ENCODE data around the gene KDSR.

KDSR gene

GRCh38 chr18:63399300-63399699, 32.3 kb upstream of the KDSR start:
- TF ChIP-seq CTCF (IDR thresholded peaks at IDR 0.05), result no peak

- TF ChIP-seq CTCF (IDR thresholded peaks at IDR 0.05), result no peak
Observed at GRCh38 chr18:63397349-63397748, 30.3 kb upstream of the KDSR start.

GRCh38 chr18:63395503-63395902, 28.5 kb upstream of the KDSR start:
- no peak for TF ChIP-seq CTCF (IDR thresholded peaks at IDR 0.05)

GRCh38 chr18:63394954-63395353, 27.9 kb upstream of the KDSR start:
- no peak for TF ChIP-seq CTCF (IDR thresholded peaks at IDR 0.05)

GRCh38 chr18:63387861-63388260, 20.9 kb upstream of the KDSR start:
- no peak for TF ChIP-seq CTCF (IDR thresholded peaks at IDR 0.05)

- TF ChIP-seq CTCF (IDR thresholded peaks at IDR 0.05), result no peak
Observed at GRCh38 chr18:63382843-63383242, 15.8 kb upstream of the KDSR start.

- no peak for TF ChIP-seq CTCF (IDR thresholded peaks at IDR 0.05)
Observed at GRCh38 chr18:63379639-63379962, 12.6 kb upstream of the KDSR start.

GRCh38 chr18:63378919-63379638, 12.1 kb upstream of the KDSR start:
- TF ChIP-seq CTCF (IDR thresholded peaks at IDR 0.05), result no peak
